ENCODE data around the gene CTNNA3.

CTNNA3 gene

DNA sequence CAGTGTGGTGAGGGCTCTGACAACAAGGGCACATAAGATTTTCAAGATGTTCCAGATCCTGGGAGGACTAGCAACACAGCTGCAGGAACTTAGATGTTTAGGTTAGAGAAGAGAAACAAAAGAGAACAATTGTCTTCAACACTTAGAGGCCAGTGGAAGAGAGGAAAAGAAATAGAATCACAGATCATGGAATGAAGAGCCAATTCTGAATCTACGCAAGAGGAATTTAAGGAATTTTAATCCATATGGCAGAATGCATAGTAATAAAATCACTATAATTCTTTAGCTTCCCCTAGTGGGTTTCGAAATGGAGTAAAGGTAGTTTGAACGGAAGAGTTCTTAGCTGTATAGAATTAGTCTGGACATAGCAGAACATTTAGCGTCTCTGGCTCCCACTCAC, 884.8 kb downstream of the CTNNA3 start:
- no peaks in the 10 kb centered on the region for H3K9me3 ChIP-seq (ENCODE audit: control insufficient read depth, insufficient read depth, low read length)
- no peak overlapping the region for H3K4me2 ChIP-seq (ENCODE audit: low read length)
- H3F3A ChIP-seq (ENCODE audit: control insufficient read depth, insufficient read depth), result no peaks in the 10 kb centered on the region
- no peak overlapping the region for H3K4me3 ChIP-seq (ENCODE audit: low read length)
- no peak overlapping the region for H3K27ac ChIP-seq (ENCODE audit: low read depth, low read length)
- TF ChIP-seq EZH2phosphoT487 (IDR thresholded peaks at IDR 0.05; ENCODE audit: borderline replicate concordance, low read length), result no peak
- TF ChIP-seq, protein P1, sequence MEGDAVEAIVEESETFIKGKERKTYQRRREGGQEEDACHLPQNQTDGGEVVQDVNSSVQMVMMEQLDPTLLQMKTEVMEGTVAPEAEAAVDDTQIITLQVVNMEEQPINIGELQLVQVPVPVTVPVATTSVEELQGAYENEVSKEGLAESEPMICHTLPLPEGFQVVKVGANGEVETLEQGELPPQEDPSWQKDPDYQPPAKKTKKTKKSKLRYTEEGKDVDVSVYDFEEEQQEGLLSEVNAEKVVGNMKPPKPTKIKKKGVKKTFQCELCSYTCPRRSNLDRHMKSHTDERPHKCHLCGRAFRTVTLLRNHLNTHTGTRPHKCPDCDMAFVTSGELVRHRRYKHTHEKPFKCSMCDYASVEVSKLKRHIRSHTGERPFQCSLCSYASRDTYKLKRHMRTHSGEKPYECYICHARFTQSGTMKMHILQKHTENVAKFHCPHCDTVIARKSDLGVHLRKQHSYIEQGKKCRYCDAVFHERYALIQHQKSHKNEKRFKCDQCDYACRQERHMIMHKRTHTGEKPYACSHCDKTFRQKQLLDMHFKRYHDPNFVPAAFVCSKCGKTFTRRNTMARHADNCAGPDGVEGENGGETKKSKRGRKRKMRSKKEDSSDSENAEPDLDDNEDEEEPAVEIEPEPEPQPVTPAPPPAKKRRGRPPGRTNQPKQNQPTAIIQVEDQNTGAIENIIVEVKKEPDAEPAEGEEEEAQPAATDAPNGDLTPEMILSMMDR (IDR thresholded peaks at IDR 0.05; ENCODE audit: low read depth, low read length, poor library complexity, severe bottlenecking), result no peak
- H3K9me2 ChIP-seq (replicated peaks; ENCODE audit: control insufficient read depth, low read length), result no peaks in the 10 kb centered on the region
- H3K27me3 ChIP-seq (ENCODE audit: control insufficient read depth, low read length), result no peaks in the 10 kb centered on the region
- no peaks in the 10 kb centered on the region for H3K36me3 ChIP-seq (ENCODE audit: control insufficient read depth, low read length)
- no peaks in the 10 kb centered on the region for H4K20me1 ChIP-seq (ENCODE audit: control insufficient read depth, insufficient read depth, low read depth, low read length)
- H3K79me2 ChIP-seq (ENCODE audit: control insufficient read depth, low read length), result no peaks in the 10 kb centered on the region
- no peaks in the 10 kb centered on the region for H3K4me1 ChIP-seq (ENCODE audit: control insufficient read depth, low read length)

DNA sequence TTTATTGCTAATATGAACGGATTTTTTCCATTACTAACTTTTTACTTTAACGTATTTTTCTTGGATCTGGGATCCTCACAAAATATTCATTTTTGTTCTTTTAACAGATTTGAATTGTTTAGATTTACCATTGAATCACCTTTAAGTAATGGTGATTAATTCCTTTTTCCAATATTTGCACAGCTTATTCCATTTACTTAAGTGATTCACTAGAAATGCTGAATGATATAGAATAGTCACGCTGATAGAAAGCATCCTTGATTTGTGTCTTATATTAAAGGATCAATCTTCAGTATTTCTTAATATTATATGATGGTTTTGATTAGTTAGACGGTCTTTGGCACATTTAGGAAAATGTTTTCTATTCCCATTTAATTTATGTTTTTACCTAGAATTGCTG, 886.6 kb downstream of the CTNNA3 start:
- Histone ChIP-seq H3K79me2 (ENCODE audit: control insufficient read depth, low read length) (no peaks in the 10 kb centered on the region), H3K4me1 (ENCODE audit: control insufficient read depth, low read length) (no peaks in the 10 kb centered on the region), H3K9me3 (ENCODE audit: control insufficient read depth, insufficient read depth, low read length) (no peaks in the 10 kb centered on the region), H4K20me1 (ENCODE audit: control insufficient read depth, insufficient read depth, low read depth, low read length) (no peaks in the 10 kb centered on the region), H3K27me3 (ENCODE audit: control insufficient read depth, low read length) (no peaks in the 10 kb centered on the region), H3K4me3 (ENCODE audit: low read length) (no peak overlapping the region), H3K9me2 (replicated peaks; ENCODE audit: control insufficient read depth, low read length) (no peaks in the 10 kb centered on the region), H3K27ac (ENCODE audit: low read depth, low read length) (no peak overlapping the region), H3K36me3 (ENCODE audit: control insufficient read depth, low read length) (no peaks in the 10 kb centered on the region), H3K4me2 (ENCODE audit: low read length) (no peak overlapping the region), H3F3A (ENCODE audit: control insufficient read depth, insufficient read depth) (no peaks in the 10 kb centered on the region)
- no peak for TF ChIP-seq EZH2phosphoT487 (IDR thresholded peaks at IDR 0.05; ENCODE audit: borderline replicate concordance, low read length)
- TF ChIP-seq, protein P1 (IDR thresholded peaks at IDR 0.05; ENCODE audit: low read depth, low read length, poor library complexity, severe bottlenecking), result no peak

DNA sequence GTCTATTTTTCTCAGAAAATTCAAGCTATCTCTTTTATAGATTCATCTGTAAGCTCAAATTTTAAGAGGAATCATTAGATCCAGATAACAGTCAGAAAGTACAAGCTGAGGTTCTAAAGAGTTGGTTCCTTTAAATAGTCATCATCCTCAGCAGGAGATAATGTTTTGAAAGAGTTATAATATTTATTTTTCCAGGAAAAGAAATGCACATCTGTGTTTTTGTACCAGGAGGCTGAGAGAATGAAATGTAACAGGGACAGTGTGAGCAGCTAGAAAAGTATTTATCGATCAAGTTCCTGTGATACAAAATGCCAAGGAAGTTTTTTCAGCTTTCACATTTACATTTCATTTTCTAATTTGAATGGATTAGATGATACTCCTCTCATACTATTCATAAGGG, 890.4 kb downstream of the CTNNA3 start:
- H3K9me2 ChIP-seq (replicated peaks; ENCODE audit: control insufficient read depth, low read length), result no peaks in the 10 kb centered on the region
- H3K4me2 ChIP-seq (ENCODE audit: low read length), result no peak overlapping the region
- TF ChIP-seq, protein P1 (IDR thresholded peaks at IDR 0.05; ENCODE audit: low read depth, low read length, poor library complexity, severe bottlenecking), result no peak
- TF ChIP-seq EZH2phosphoT487 (IDR thresholded peaks at IDR 0.05; ENCODE audit: borderline replicate concordance, low read length), result no peak
- no peaks in the 10 kb centered on the region for H3F3A ChIP-seq (ENCODE audit: control insufficient read depth, insufficient read depth)
- no peaks in the 10 kb centered on the region for H3K9me3 ChIP-seq (ENCODE audit: control insufficient read depth, insufficient read depth, low read length)
- no peaks in the 10 kb centered on the region for H3K36me3 ChIP-seq (ENCODE audit: control insufficient read depth, low read length)
- no peaks in the 10 kb centered on the region for H3K79me2 ChIP-seq (ENCODE audit: control insufficient read depth, low read length)
- no peaks in the 10 kb centered on the region for H3K27me3 ChIP-seq (ENCODE audit: control insufficient read depth, low read length)
- no peaks in the 10 kb centered on the region for H3K4me1 ChIP-seq (ENCODE audit: control insufficient read depth, low read length)
- H3K27ac ChIP-seq (ENCODE audit: low read depth, low read length), result no peak overlapping the region
- H4K20me1 ChIP-seq (ENCODE audit: control insufficient read depth, insufficient read depth, low read depth, low read length), result no peaks in the 10 kb centered on the region
- H3K4me3 ChIP-seq (ENCODE audit: low read length), result no peak overlapping the region

- H3K27ac ChIP-seq (ENCODE audit: low read depth, low read length), result no peak overlapping the region
- no peak overlapping the region for H3K4me2 ChIP-seq (ENCODE audit: low read length)
- no peaks in the 10 kb centered on the region for H3K27me3 ChIP-seq (ENCODE audit: control insufficient read depth, low read length)
- no peaks in the 10 kb centered on the region for H3K9me2 ChIP-seq (replicated peaks; ENCODE audit: control insufficient read depth, low read length)
- H3K4me1 ChIP-seq (ENCODE audit: control insufficient read depth, low read length), result no peaks in the 10 kb centered on the region
- H3F3A ChIP-seq (ENCODE audit: control insufficient read depth, insufficient read depth), result no peaks in the 10 kb centered on the region
- no peaks in the 10 kb centered on the region for H3K36me3 ChIP-seq (ENCODE audit: control insufficient read depth, low read length)
- no peak overlapping the region for H3K4me3 ChIP-seq (ENCODE audit: low read length)
- TF ChIP-seq, protein P1 (IDR thresholded peaks at IDR 0.05; ENCODE audit: low read depth, low read length, poor library complexity, severe bottlenecking), result no peak
- no peak for TF ChIP-seq EZH2phosphoT487 (IDR thresholded peaks at IDR 0.05; ENCODE audit: borderline replicate concordance, low read length)
- no peaks in the 10 kb centered on the region for H3K79me2 ChIP-seq (ENCODE audit: control insufficient read depth, low read length)
- no peaks in the 10 kb centered on the region for H3K9me3 ChIP-seq (ENCODE audit: control insufficient read depth, insufficient read depth, low read length)
- H4K20me1 ChIP-seq (ENCODE audit: control insufficient read depth, insufficient read depth, low read depth, low read length), result no peaks in the 10 kb centered on the region
Observed at GRCh38 chr10:66804962-66805361, 891.0 kb downstream of the CTNNA3 start.

All from DOHH2 (cell line).